Measurements from ENCODE around the gene CALML5.

CALML5 gene

GRCh38 chr10:5514226-5514850 lies 15.0 kb upstream of the CALML5 start:
- DNase-seq, result no peak

DNA sequence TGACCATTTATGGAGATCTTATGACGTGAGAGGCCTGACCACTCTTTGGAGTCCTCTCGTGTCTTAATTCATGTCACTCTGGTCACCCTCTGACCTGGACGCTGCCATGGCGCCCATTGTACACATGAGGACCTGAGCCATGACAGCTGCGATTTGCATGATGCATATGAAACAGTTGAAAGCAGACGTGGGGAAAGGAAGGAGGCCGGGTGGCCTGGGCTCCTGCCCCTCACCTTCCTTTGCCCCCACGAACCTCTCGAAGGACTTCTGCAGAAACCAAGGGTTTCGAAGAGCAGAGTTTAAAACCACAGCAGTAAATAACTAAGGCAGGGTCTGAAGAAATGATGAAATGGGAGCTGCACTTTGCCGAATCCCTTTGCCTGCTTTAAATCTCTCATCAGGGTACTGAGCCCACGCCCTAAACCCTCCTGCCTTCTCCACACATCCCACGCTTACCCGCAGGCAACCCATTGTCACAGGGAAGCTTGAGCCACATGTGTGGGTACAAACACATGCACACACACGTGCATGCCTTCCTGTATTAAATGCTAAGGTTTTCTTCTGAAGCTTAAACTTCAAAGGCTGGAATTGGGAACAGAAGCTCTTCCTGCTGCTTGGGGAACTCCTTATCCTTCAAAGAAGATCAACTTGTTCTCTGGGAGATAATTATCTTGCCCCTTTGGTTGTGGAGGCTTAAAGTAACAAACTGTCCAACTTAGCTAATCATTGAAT lies 13.7 kb upstream of the CALML5 start:
- DNase-seq, result no peak

- no peak for DNase-seq
Measured at GRCh38 chr10:5512331-5512730, 13.0 kb upstream of the CALML5 start.

- no peak for DNase-seq
Measured at GRCh38 chr10:5511885-5512280, 12.5 kb upstream of the CALML5 start.

DNA sequence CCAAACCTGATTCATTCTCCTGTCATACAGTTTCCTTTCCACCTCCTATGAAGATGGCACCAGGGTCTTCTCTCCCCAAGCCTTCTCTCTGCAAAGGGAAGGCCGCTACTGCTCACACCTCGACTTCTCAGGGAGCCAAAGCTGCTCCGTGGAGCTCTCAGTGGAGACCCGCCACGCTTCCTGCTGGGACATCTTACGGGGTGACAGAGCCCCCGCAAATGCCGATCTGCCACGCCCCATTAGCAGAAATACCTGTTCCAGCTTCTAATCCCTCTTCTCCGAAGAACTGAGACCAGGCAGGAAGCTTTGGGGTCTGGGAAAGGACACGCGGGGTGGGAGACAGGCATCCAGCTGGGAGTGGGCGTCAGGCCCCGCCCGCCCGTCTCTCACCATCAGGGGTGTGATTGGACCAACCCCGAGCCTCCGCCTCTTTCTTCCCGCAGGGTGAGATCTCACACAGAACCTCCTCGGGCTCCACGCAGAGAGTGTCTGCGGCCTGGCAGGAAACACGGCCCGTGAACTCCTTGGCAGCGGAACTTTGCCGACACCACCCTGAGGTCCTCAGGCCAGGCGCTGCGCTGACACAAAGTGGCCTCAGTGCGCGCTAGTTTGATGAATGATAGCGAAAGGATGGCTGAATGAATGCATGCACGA lies 12.0 kb upstream of the CALML5 start:
- DNase-seq, result no peak

DNA sequence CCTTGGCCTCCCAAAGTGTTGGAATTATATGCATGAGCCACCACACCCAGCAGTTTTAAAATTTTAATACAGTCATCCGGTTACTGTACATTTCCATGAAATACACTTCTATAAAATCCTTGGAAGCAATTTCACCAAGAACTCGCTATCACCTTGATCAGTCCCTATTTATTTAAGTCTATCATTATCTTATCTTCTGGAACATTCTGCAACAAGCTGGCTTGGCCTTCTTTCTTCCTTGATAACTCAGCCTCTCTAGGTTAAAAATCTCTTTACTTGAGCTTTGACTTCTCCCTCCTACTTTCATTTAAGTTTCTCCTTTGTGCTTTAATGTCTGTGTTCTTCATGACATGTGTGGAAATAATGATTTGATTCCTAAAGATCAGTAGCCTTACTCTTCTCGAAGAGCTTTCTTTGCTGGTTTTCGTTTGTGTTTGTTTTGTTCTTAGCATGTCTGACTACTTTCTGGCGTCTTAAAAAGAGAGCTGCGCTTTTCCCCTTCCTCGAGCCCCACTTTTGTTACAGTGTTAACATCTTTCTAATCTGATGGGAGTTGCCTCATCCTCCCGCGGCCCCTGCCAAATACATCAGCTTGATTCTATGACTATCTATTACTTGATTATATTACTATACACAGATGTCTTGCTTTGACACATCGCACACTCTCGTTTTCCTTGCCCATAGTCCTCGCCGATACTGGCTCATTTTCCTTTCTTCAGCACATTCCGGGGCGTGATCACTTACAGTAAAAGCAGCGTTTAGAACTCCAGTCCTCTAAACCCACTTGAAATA lies 11.1 kb upstream of the CALML5 start:
- DNase-seq, result peak; percentile 49

GRCh38 chr10:5509691-5510090 lies 10.3 kb upstream of the CALML5 start:
- DNase-seq, result no peak

- DNase-seq, result no peak
Measured at GRCh38 chr10:5509236-5509635, 9.9 kb upstream of the CALML5 start.

GRCh38 chr10:5508786-5509185 lies 9.4 kb upstream of the CALML5 start:
- DNase-seq, result no peak

DNA sequence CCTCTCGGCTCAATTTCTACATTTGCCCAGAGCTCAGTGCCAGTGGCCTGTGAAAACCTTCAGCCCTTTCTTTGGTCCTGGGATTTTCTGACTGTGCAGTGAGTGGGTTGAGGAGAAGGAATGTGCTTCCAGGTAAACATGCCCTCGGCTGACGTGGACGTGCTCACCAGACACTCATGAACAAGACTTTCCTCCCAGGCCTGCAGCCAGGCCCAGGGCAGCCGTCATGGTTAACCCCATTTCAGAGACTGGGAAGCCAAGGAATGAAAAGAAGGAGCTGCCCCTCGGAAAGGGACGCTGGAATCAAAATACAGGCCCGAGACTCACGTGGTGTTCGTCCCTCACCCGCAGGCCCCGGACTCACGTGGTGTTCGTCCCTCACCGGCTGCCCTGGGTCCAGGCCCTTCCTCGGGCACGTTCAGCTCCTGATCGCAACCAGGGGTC lies 8.8 kb upstream of the CALML5 start:
- no peak for DNase-seq

- no peak for DNase-seq
Measured at GRCh38 chr10:5507649-5508131, 8.3 kb upstream of the CALML5 start.

GRCh38 chr10:5506751-5507648 lies 7.6 kb upstream of the CALML5 start:
- DNase-seq, result no peak

DNA sequence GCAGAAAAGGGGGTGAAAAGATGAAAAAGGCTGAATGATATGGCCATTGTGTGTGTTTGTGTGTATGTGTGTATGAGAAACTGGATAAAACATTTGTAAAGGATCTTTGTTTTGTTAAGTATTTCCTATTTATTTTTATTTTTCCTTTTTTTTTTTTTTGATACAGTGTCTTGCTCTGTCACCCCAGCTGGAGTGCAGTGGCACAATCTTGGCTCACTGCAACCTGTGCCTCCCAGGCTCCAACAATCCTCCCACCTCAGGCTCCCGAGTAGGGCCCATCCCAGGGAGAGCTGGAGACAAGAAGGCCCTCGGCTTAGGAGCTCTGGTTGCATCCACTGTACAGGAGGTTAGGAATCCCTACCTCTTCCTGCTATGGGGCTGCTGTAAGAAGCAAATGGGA lies 6.9 kb upstream of the CALML5 start:
- no peak for DNase-seq

DNA sequence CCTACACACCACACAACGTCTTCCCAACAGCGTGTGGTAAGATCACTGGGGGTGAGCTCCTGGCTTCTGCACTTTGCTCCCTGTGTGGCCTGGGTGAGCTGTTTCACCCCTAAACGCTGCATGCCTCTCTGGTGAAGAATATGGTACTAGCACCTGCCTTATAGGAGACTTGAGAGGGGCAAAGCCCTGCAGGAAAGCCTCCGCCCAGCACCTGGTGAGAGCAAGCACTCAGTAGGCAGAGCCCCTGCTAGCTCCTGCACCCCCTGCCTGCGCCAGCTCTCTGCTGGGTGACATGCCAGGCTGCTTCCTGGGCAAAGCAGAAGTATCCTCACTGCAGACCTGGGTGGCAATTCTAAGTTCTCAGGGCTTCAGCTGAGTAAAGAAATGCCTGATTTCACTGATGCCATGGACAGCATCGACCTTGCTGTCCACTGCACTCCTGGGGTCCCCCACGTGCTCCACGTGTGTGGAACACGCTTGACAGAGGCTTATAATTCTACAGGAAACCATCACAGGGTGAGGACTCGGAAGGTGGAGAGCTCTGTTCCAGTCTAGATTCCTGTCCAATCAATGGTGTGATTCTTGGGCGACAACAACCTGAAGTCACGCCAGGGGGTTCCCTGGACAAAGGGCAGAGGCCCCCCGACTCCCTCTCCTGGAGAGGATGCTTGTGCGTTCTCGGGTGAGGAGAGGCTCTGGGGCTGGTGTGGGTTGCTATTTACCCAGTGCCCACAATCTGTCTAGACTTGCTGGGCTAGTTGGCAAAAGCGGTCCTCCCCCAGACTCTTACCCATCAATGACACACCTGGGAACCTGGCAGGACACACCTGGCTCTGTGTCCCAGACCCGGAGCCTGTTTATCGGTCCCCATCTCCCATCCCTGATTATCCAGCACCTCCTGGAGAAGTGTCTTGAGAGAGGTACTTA lies 5.0 kb upstream of the CALML5 start:
- no peak for DNase-seq

- DNase-seq, result no peak
Measured at GRCh38 chr10:5503477-5503835, 4.1 kb upstream of the CALML5 start.

- no peak for DNase-seq
Measured at GRCh38 chr10:5502571-5503476, 3.5 kb upstream of the CALML5 start.

DNA sequence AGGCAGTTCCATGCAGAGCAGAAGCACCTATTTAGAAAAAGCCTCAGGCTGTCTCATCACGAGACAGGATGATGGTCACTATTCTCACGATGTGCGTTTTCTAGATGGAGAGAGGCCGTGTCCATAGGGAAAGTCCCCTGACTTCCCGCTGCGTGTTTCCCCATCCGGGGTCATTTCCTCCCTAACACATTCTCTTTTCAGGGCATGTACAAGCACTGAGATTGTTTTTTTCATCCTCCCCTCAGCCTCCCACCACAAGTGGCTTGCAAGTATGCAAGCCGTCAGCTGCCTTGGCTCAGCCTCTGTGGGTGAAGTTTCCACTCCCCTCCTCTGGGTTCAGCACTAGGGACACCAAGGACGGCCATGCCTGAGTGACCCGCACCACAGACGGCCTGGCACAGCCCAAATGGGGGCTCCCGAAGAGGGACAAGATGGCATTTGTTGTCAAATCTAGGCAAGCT lies 2.7 kb upstream of the CALML5 start:
- DNase-seq, result no peak

- peak; percentile 19 for DNase-seq
Measured at GRCh38 chr10:5500910-5501309, 1.5 kb upstream of the CALML5 start.

- no peak for DNase-seq
Measured at GRCh38 chr10:5500162-5500670, 846 bp upstream of the CALML5 start.

Measured in right hindlimb (tissue), 1 donor.